HepG2 (cell line): Measurements from ENCODE around the gene AGFG1. TPM values are rescaled to one million over a fixed set of nuclear protein-coding genes. Genes with fewer than 3 reads are reported as not detected.
A peak's percentile ranks its signal among the peaks of the same experiment; 100 is the strongest.

ENCODE experiments used
- E2F2 ChIP-seq: sonication (generic); formaldehyde crosslinking; IDR thresholded peaks from 2 replicates; pipeline ENCODE4 v1.4.0; 2020; ENCODE audit warnings: missing genetic modification reagents, borderline replicate concordance
- ERF ChIP-seq: IDR thresholded peaks from 2 replicates; pipeline ENCODE4 v1.6.1; 2018; ENCODE audit warnings: missing biosample characterization, missing genetic modification reagents
- GFI1 ChIP-seq: sonication (generic); formaldehyde crosslinking; IDR thresholded peaks from 2 replicates; pipeline ENCODE4 v1.5.0; 2020; ENCODE audit warnings: missing genetic modification reagents, mild to moderate bottlenecking, borderline replicate concordance
- MXD4 ChIP-seq: IDR thresholded peaks from 2 replicates; pipeline ENCODE4 v1.6.1; 2016; ENCODE audit warnings: mild to moderate bottlenecking, missing biosample characterization, missing genetic modification reagents
- PAX8 ChIP-seq: sonication (generic); formaldehyde crosslinking; IDR thresholded peaks from 2 replicates; pipeline ENCODE4 v1.8.0; 2022; ENCODE audit warnings: mild to moderate bottlenecking, missing genetic modification reagents, borderline replicate concordance
- PREB ChIP-seq: sonication (generic); formaldehyde crosslinking; IDR thresholded peaks from 2 replicates; pipeline ENCODE4 v1.4.0; 2020; ENCODE audit warnings: missing genetic modification reagents
- RBFOX2 ChIP-seq: fragments of 200-400 bp; formaldehyde crosslinking; IDR thresholded peaks from 2 replicates; pipeline ENCODE4 v1.6.1; 2017; ENCODE audit warnings: low read depth, mild to moderate bottlenecking, low read length
- SMARCC2 ChIP-seq: fragments of 450-650 bp; IDR thresholded peaks from 2 replicates; pipeline ENCODE4 v1.6.1; 2017; ENCODE audit warnings: antibody characterized with exemption, mild to moderate bottlenecking
- TARDBP ChIP-seq: sonication (generic); formaldehyde crosslinking; IDR thresholded peaks from 2 replicates; pipeline ENCODE4 v1.8.0; 2022; ENCODE audit warnings: mild to moderate bottlenecking, missing genetic modification reagents
- ZBTB33 ChIP-seq: sonication (generic); formaldehyde crosslinking; IDR thresholded peaks from 2 replicates; pipeline ENCODE4 v1.4.0; 2020; ENCODE audit warnings: missing genetic modification reagents
- ZNF12 ChIP-seq: sonication (generic); formaldehyde crosslinking; IDR thresholded peaks from 2 replicates; pipeline ENCODE4 v1.5.0; 2020; ENCODE audit warnings: missing genetic modification reagents
- ZNF576 ChIP-seq: sonication (generic); formaldehyde crosslinking; IDR thresholded peaks from 2 replicates; pipeline ENCODE4 v1.4.0; 2020; ENCODE audit warnings: mild to moderate bottlenecking, missing genetic modification reagents
- ZNF670 ChIP-seq: sonication (generic); formaldehyde crosslinking; IDR thresholded peaks from 2 replicates; pipeline ENCODE4 v1.8.0; 2022; ENCODE audit warnings: mild to moderate bottlenecking, missing genetic modification reagents, borderline replicate concordance
- ZNF687 ChIP-seq: sonication (generic); formaldehyde crosslinking; IDR thresholded peaks from 2 replicates; pipeline ENCODE4 v1.5.1; 2020; ENCODE audit warnings: mild to moderate bottlenecking, missing genetic modification reagents, moderate library complexity
- ZNF800 ChIP-seq: sonication (generic); formaldehyde crosslinking; IDR thresholded peaks from 2 replicates; pipeline ENCODE4 v1.4.0; 2020; ENCODE audit warnings: missing genetic modification reagents
- polyA plus RNA-seq, 8 experiments: library from polyadenylated mRNA; depleted of rRNA in 3 of 8; stranded (reverse) in 7 of 8; unstranded in 1 of 8; fragments of >200 nt; fragmentation: Illumina TruSeq in 4 of 8; extraction: Trizol in 4 of 8; gene quantifications; 2 replicates each; pipeline versions ENCODE4 v1.2.1 to v1.2.3, GENCODE V29; 2011 to 2016; ENCODE audit warnings: low read depth in 4 of 8, missing spikeins in 1 of 8, mixed read lengths in 1 of 8; ENCODE audit not compliant: insufficient read depth in 1 of 8
- total RNA-seq, 5 experiments: library from RNA; depleted of rRNA; stranded (reverse); fragments of >200 nt; fragmentation: Illumina TruSeq; extraction: Trizol; gene quantifications; 2 replicates each; pipeline ENCODE4 v1.2.3, GENCODE V29; 2016; ENCODE audit warnings: low read depth in 1 of 5

AGFG1 gene
- total and polyA plus RNA-seq, 2 of the 13 experiments (the other 11 are each of a cell fraction or from before 2014, with no cell fraction given), result 145 to 168 TPM

GRCh38 chr2:227454323-227454860 is 17.6 kb upstream of the AGFG1 start (continued):
- peak; percentile 94 for TF ChIP-seq GFI1 (CRISPR knock-in tag)
- TF ChIP-seq PAX8 (CRISPR knock-in tag), result no peak
- no peak for TF ChIP-seq ERF (CRISPR knock-in tag)
- TF ChIP-seq ZNF800 (CRISPR knock-in tag), result no peak
- no peak for TF ChIP-seq ZNF670 (CRISPR knock-in tag)
- no peak for TF ChIP-seq ZNF687 (CRISPR knock-in tag)
- no peak for TF ChIP-seq E2F2 (CRISPR knock-in tag)
- TF ChIP-seq ZBTB33 (CRISPR knock-in tag), result no peak
- peak; percentile 38; the same call in 1 of the 2 replicates for TF ChIP-seq MXD4
- no peak for TF ChIP-seq ZNF576 (CRISPR knock-in tag)
- TF ChIP-seq PREB (CRISPR knock-in tag), result no peak
- no peak for TF ChIP-seq ZNF12 (CRISPR knock-in tag)
- TF ChIP-seq RBFOX2, result no peak
- TF ChIP-seq TARDBP (CRISPR knock-in tag), result peak; percentile 93
- TF ChIP-seq SMARCC2, result no peak
